MCF 10A (cell line): Measurements from ENCODE around the gene MAK. TPM values are rescaled to one million over a fixed set of nuclear protein-coding genes. Genes with fewer than 3 reads are reported as not detected.
"Not testable (repeated sequence)": the region's sequence is repeated elsewhere in the genome, so short reads cannot be mapped to it uniquely, and the experiment has no call there.

Source experiments
- BruUV-seq: library from RNA; stranded (reverse); fragments of 400-500 nt; replicated peaks from 2 replicates; lab custom pipeline; 2021; lab: Mats Ljungman, UMichigan
- CTCF ChIA-PET: fragments of 300-600 bp; sonication (Branson Sonifier 250); formaldehyde crosslinking; extraction: SDS; loops from one replicate; lab custom pipeline; 2021; ENCODE audit warnings: antibody characterized with exemption, inconsistent platforms; lab: Yijun Ruan, JAX
- POLR2A ChIA-PET: fragments of 300-600, 350-650 bp; sonication (Branson Sonifier 250); formaldehyde crosslinking; extraction: SDS; loops from one replicate; lab custom pipeline; 2020; ENCODE audit warnings: antibody characterized with exemption, inconsistent platforms; lab: Yijun Ruan, JAX
- DNase-seq: peaks from one replicate; pipeline ENCODE4 v3.0.0-alpha.2; 2018; ENCODE audit not compliant: unreplicated experiment
- H3K27ac Mint-ChIP-seq: one replicate; pipeline ENCODE4 v1.8.0; 2022; ENCODE audit warnings: mild to moderate bottlenecking, low read depth, mixed read lengths; ENCODE audit not compliant: unreplicated experiment
- H3K27me3 Mint-ChIP-seq: one replicate; pipeline ENCODE4 v1.8.0; 2022; ENCODE audit warnings: mixed read lengths; ENCODE audit not compliant: insufficient read depth, unreplicated experiment
- H3K36me3 Mint-ChIP-seq: one replicate; pipeline ENCODE4 v1.8.0; 2022; ENCODE audit warnings: mild to moderate bottlenecking, moderate library complexity, mixed read lengths; ENCODE audit not compliant: insufficient read depth, unreplicated experiment
- H3K4me1 Mint-ChIP-seq: one replicate; pipeline ENCODE4 v1.8.0; 2022; ENCODE audit warnings: mixed read lengths; ENCODE audit not compliant: insufficient read depth, unreplicated experiment
- H3K4me3 Mint-ChIP-seq: one replicate; pipeline ENCODE4 v1.8.0; 2022; ENCODE audit warnings: mild to moderate bottlenecking, moderate library complexity, mixed read lengths; ENCODE audit not compliant: unreplicated experiment
- H3K9me3 Mint-ChIP-seq: one replicate; pipeline ENCODE4 v1.8.0; 2022; ENCODE audit warnings: mixed read lengths; ENCODE audit not compliant: unreplicated experiment
- CTCF ChIP-seq: fragments of 200-600 bp; IDR thresholded peaks from one replicate; pipeline ENCODE4 v1.8.0; 2022; ENCODE audit warnings: antibody characterized with exemption, mild to moderate bottlenecking; ENCODE audit not compliant: unreplicated experiment
- intact Hi-C: fragments of 100-400 bp; cut with micrococcal nuclease; formaldehyde crosslinking; loops from 2 replicates; pipeline ENCODE4 v1.14.1; 2022
- total RNA-seq: library from RNA; stranded (reverse); gene quantifications from 2 replicates; pipeline ENCODE4 v1.2.3, GENCODE V29; 2022

MAK gene
- total RNA-seq, 1 experiment from 2014 or later: not detected

- CTCF ChIA-PET: interaction anchor here (0.6 kb wide), 1 partner anchor 462 kb away, joined by 3 read pairs; no protein-coding TSS in a partner anchor
- no peaks in the 10 kb centered on the region for H3K27me3 Mint-ChIP-seq
- POLR2A ChIA-PET: no interaction called here
- no peak for TF ChIP-seq CTCF
- H3K36me3 Mint-ChIP-seq: no peaks in the 10 kb centered on the region
- H3K4me3 Mint-ChIP-seq: no peak overlapping the region
- BruUV-seq: no TSS peak
- peaks cover 9% of the 10 kb centered on the region for H3K9me3 Mint-ChIP-seq
- no peaks in the 10 kb centered on the region for H3K4me1 Mint-ChIP-seq
- intact Hi-C loops: no loop called here
- H3K27ac Mint-ChIP-seq: no peak overlapping the region
- DNase-seq: no peak
These were observed 46.1 kb upstream of the MAK start for GRCh38 chr6:10884245-10884972.

GRCh38 chr6:10883312-10884244 lies 45.2 kb upstream of the MAK start:
- no peaks in the 10 kb centered on the region for H3K4me1 Mint-ChIP-seq
- DNase-seq: no peak
- peaks cover 9% of the 10 kb centered on the region for H3K9me3 Mint-ChIP-seq
- ChIA-PET POLR2A (no interaction called here), CTCF (interaction anchor here (0.6 kb wide), 1 partner anchor 463 kb away, joined by 3 read pairs; no protein-coding TSS in a partner anchor)
- H3K36me3 Mint-ChIP-seq: no peaks in the 10 kb centered on the region
- H3K4me3 Mint-ChIP-seq: no peak overlapping the region
- intact Hi-C loops: no loop called here
- no TSS peak for BruUV-seq
- no peak overlapping the region for H3K27ac Mint-ChIP-seq
- no peaks in the 10 kb centered on the region for H3K27me3 Mint-ChIP-seq
- TF ChIP-seq CTCF: no peak

GRCh38 chr6:10882657-10883171 lies 44.4 kb upstream of the MAK start:
- no TSS peak for BruUV-seq
- no peak overlapping the region for H3K4me3 Mint-ChIP-seq
- ChIA-PET CTCF (no interaction called here), POLR2A (no interaction called here)
- intact Hi-C loops: no loop called here
- no peak for DNase-seq
- H3K4me1 Mint-ChIP-seq: no peaks in the 10 kb centered on the region
- H3K9me3 Mint-ChIP-seq: peaks cover 3% of the 10 kb centered on the region
- no peaks in the 10 kb centered on the region for H3K36me3 Mint-ChIP-seq
- no peak overlapping the region for H3K27ac Mint-ChIP-seq
- H3K27me3 Mint-ChIP-seq: no peaks in the 10 kb centered on the region
- no peak for TF ChIP-seq CTCF

- H3K4me3 Mint-ChIP-seq, H3K27me3 Mint-ChIP-seq, H3K27ac Mint-ChIP-seq, DNase-seq, BruUV-seq, CTCF ChIA-PET, H3K9me3 Mint-ChIP-seq, intact Hi-C loops, POLR2A ChIA-PET, H3K36me3 Mint-ChIP-seq, H3K4me1 Mint-ChIP-seq: not testable (repeated sequence)
These were observed 43.9 kb upstream of the MAK start for GRCh38 chr6:10882253-10882630.
